MCF 10A (cell line): ENCODE data around the gene GNB1L. TPM values are rescaled to one million over a fixed set of nuclear protein-coding genes. Genes with fewer than 3 reads are reported as not detected.

Experiments
- BruUV-seq: library from RNA; stranded (reverse); fragments of 400-500 nt; replicated peaks from 2 replicates; lab custom pipeline; 2021; lab: Mats Ljungman, UMichigan
- CTCF ChIA-PET: fragments of 300-600 bp; sonication (Branson Sonifier 250); formaldehyde crosslinking; extraction: SDS; loops from one replicate; lab custom pipeline; 2021; ENCODE audit warnings: antibody characterized with exemption, inconsistent platforms; lab: Yijun Ruan, JAX
- POLR2A ChIA-PET: fragments of 300-600, 350-650 bp; sonication (Branson Sonifier 250); formaldehyde crosslinking; extraction: SDS; loops from one replicate; lab custom pipeline; 2020; ENCODE audit warnings: antibody characterized with exemption, inconsistent platforms; lab: Yijun Ruan, JAX
- DNase-seq: peaks from one replicate; pipeline ENCODE4 v3.0.0-alpha.2; 2018; ENCODE audit not compliant: unreplicated experiment
- H3K27ac Mint-ChIP-seq: one replicate; pipeline ENCODE4 v1.8.0; 2022; ENCODE audit warnings: mild to moderate bottlenecking, low read depth, mixed read lengths; ENCODE audit not compliant: unreplicated experiment
- H3K27me3 Mint-ChIP-seq: one replicate; pipeline ENCODE4 v1.8.0; 2022; ENCODE audit warnings: mixed read lengths; ENCODE audit not compliant: insufficient read depth, unreplicated experiment
- H3K36me3 Mint-ChIP-seq: one replicate; pipeline ENCODE4 v1.8.0; 2022; ENCODE audit warnings: mild to moderate bottlenecking, moderate library complexity, mixed read lengths; ENCODE audit not compliant: insufficient read depth, unreplicated experiment
- H3K4me1 Mint-ChIP-seq: one replicate; pipeline ENCODE4 v1.8.0; 2022; ENCODE audit warnings: mixed read lengths; ENCODE audit not compliant: insufficient read depth, unreplicated experiment
- H3K4me3 Mint-ChIP-seq: one replicate; pipeline ENCODE4 v1.8.0; 2022; ENCODE audit warnings: mild to moderate bottlenecking, moderate library complexity, mixed read lengths; ENCODE audit not compliant: unreplicated experiment
- H3K9me3 Mint-ChIP-seq: one replicate; pipeline ENCODE4 v1.8.0; 2022; ENCODE audit warnings: mixed read lengths; ENCODE audit not compliant: unreplicated experiment
- intact Hi-C: fragments of 100-400 bp; cut with micrococcal nuclease; formaldehyde crosslinking; loops from 2 replicates; pipeline ENCODE4 v1.14.1; 2022
- total RNA-seq: library from RNA; stranded (reverse); gene quantifications from 2 replicates; pipeline ENCODE4 v1.2.3, GENCODE V29; 2022
- TF ChIP-seq, protein P1 (sequence below): fragments of 200-600 bp; IDR thresholded peaks from one replicate; pipeline ENCODE4 v1.8.0; 2022; ENCODE audit warnings: antibody characterized with exemption, mild to moderate bottlenecking; ENCODE audit not compliant: unreplicated experiment

GNB1L gene
- total RNA-seq, 1 experiment from 2014 or later: 4.3 TPM

DNA sequence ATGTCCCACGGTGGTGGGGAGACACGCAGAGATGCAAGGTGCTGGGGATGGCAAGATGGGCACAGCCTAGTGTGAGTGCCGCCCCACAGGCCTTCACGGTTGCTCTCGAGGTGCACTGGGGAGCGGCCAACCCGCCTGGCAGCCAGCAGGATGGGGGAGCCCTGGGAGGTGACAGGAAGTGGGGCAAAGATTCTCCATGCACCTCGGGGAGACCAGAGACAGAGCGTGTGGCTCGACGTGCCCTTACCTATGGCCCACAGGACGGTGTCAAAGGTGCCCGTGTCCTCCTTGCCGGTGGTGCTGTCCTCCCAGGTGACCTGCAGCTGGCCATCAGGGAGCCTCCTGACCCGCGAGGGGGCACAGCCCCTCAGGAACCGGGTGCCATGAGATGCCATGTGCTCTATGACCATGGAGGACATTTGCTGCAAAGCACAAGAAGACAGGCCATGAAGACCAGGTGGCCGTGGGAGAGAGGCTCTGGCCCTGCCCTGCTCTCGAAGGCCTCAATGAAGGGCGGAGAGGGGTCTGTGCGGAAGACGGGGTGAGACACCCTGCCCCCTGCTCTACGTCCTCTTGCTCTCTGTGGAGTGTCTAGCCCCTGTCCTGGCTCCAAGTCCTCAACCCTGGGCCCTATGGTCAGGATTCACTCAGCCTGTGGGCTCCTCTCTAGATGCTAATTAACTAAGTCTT, 40.6 kb upstream of the GNB1L start:
- POLR2A ChIA-PET: interaction anchor here (1.2 kb wide), 1 partner anchor 8 kb away, joined by 3 read pairs; no protein-coding TSS in a partner anchor
- no TSS peak for BruUV-seq
- H3K9me3 Mint-ChIP-seq: no peaks in the 10 kb centered on the region
- intact Hi-C loops: no loop called here
- CTCF ChIA-PET: no interaction called here
- peaks cover 28% of the 10 kb centered on the region for H3K36me3 Mint-ChIP-seq
- TF ChIP-seq, protein P1, sequence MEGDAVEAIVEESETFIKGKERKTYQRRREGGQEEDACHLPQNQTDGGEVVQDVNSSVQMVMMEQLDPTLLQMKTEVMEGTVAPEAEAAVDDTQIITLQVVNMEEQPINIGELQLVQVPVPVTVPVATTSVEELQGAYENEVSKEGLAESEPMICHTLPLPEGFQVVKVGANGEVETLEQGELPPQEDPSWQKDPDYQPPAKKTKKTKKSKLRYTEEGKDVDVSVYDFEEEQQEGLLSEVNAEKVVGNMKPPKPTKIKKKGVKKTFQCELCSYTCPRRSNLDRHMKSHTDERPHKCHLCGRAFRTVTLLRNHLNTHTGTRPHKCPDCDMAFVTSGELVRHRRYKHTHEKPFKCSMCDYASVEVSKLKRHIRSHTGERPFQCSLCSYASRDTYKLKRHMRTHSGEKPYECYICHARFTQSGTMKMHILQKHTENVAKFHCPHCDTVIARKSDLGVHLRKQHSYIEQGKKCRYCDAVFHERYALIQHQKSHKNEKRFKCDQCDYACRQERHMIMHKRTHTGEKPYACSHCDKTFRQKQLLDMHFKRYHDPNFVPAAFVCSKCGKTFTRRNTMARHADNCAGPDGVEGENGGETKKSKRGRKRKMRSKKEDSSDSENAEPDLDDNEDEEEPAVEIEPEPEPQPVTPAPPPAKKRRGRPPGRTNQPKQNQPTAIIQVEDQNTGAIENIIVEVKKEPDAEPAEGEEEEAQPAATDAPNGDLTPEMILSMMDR: no peak
- H3K4me3 Mint-ChIP-seq: no peak overlapping the region
- no peak overlapping the region for H3K27ac Mint-ChIP-seq
- peaks cover 15% of the 10 kb centered on the region for H3K4me1 Mint-ChIP-seq
- H3K27me3 Mint-ChIP-seq: no peaks in the 10 kb centered on the region
- DNase-seq: no peak

GRCh38 chr22:19893363-19893762, 38.7 kb upstream of the GNB1L start:
- BruUV-seq: no TSS peak
- Mint-ChIP-seq H3K4me1 (peaks cover 15% of the 10 kb centered on the region), H3K27me3 (no peaks in the 10 kb centered on the region), H3K4me3 (no peak overlapping the region), H3K9me3 (no peaks in the 10 kb centered on the region), H3K27ac (no peak overlapping the region), H3K36me3 (peaks cover 20% of the 10 kb centered on the region)
- intact Hi-C loops: no loop called here
- DNase-seq: no peak
- TF ChIP-seq, protein P1: no peak
- POLR2A ChIA-PET: no interaction called here
- CTCF ChIA-PET: interaction anchor here (0.9 kb wide), 1 partner anchor 17 kb away, joined by 3 read pairs; no protein-coding TSS in a partner anchor

- TF ChIP-seq, protein P1: no peak
- H3K27me3 Mint-ChIP-seq: no peaks in the 10 kb centered on the region
- CTCF ChIA-PET: interaction anchor here (0.9 kb wide), 1 partner anchor 18 kb away, joined by 3 read pairs; no protein-coding TSS in a partner anchor
- peaks cover 15% of the 10 kb centered on the region for H3K4me1 Mint-ChIP-seq
- H3K36me3 Mint-ChIP-seq: peaks cover 20% of the 10 kb centered on the region
- no peak overlapping the region for H3K4me3 Mint-ChIP-seq
- POLR2A ChIA-PET: interaction anchor here (1.3 kb wide), 1 partner anchor 38 kb away, joined by 10 read pairs; the partner anchor contains the start of genes GNB1L and RTL10
- BruUV-seq: no TSS peak
- no peak for DNase-seq
- intact Hi-C loops: no loop called here
- H3K9me3 Mint-ChIP-seq: no peaks in the 10 kb centered on the region
- H3K27ac Mint-ChIP-seq: no peak overlapping the region
Measured at GRCh38 chr22:19892925-19893324, 38.3 kb upstream of the GNB1L start.

DNA sequence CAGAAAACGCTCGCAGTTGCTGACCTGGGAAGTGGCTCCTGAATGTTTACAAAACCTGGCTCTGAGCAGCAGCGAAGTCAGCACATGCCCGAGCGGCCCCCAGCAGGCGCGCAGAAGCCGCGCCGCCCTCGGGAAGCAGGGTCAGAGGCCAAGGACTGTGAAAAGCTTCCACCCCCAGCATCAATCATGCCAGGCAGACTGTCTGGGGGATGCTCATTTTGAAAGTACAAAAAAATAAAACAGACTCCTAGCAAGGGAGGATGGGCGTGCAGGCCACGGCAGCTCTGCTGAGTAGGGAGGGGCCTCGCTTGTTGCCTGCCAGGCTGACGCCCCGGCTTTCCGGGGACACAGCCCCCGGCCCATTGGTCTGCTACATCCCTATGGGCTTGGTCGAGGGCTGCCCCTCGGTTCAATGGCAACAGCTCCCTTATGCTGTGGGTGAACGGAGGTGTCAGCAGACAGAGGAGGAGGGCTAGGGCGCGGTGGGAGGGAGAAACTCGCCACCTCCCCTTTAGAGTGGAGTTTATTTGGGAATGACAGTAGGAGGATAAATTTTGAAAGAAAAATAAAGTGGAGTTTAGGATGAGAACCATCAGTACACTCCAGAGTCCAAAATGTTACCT, 37.7 kb upstream of the GNB1L start:
- BruUV-seq: no TSS peak
- TF ChIP-seq, protein P1: no peak
- intact Hi-C loops: no loop called here
- ChIA-PET POLR2A (interaction anchor here (0.6 to 1.3 kb wide), 4 partner anchors 10 to 372 kb away, joined by 3 to 10 read pairs (median 3); partner anchors contain the start of genes GNB1L and RTL10), CTCF (interaction anchor here (0.6 to 0.9 kb wide), 5 partner anchors 18 to 162 kb away, joined by 3 to 5 read pairs (median 3); no protein-coding TSS in a partner anchor)
- Mint-ChIP-seq H3K4me3 (no peak overlapping the region), H3K27me3 (no peaks in the 10 kb centered on the region), H3K4me1 (peaks cover 15% of the 10 kb centered on the region), H3K27ac (peak overlapping the region; percentile 23), H3K36me3 (peaks cover 20% of the 10 kb centered on the region), H3K9me3 (no peaks in the 10 kb centered on the region)
- DNase-seq: peak; percentile 41
